ENCODE results near the gene CDK12.
"Not testable (repeated sequence)": the region's sequence is repeated elsewhere in the genome, so short reads cannot be mapped to it uniquely, and the experiment has no call there.

Gene CDK12

GRCh38 chr17:39507511-39507910 lies 46.2 kb downstream of the CDK12 start:
- no peak for DNase-seq (ENCODE audit: low read depth in 2 of 2)

GRCh38 chr17:39508987-39509386 lies 47.7 kb downstream of the CDK12 start:
- DNase-seq (ENCODE audit: low read depth in 2 of 2): no peak

- DNase-seq (ENCODE audit: low read depth in 2 of 2): no peak
Measured at GRCh38 chr17:39513309-39513708, 52.0 kb downstream of the CDK12 start.

GRCh38 chr17:39513915-39514314 lies 52.6 kb downstream of the CDK12 start:
- DNase-seq (ENCODE audit: low read depth in 2 of 2): no peak

GRCh38 chr17:39517224-39517623 lies 55.9 kb downstream of the CDK12 start:
- DNase-seq (ENCODE audit: low read depth in 2 of 2): no peak

GRCh38 chr17:39525801-39526506 lies 64.7 kb downstream of the CDK12 start:
- no peak for DNase-seq (ENCODE audit: low read depth in 2 of 2)

GRCh38 chr17:39527220-39527813 lies 66.0 kb downstream of the CDK12 start:
- DNase-seq (ENCODE audit: low read depth in 2 of 2): no peak

- DNase-seq (ENCODE audit: low read depth in 2 of 2): no peak
Measured at GRCh38 chr17:39529455-39529854, 68.2 kb downstream of the CDK12 start.

- DNase-seq (ENCODE audit: low read depth in 2 of 2): no peak
Measured at GRCh38 chr17:39530513-39530912, 69.2 kb downstream of the CDK12 start.

- DNase-seq (ENCODE audit: low read depth in 2 of 2): no peak
Measured at GRCh38 chr17:39531252-39531651, 70.0 kb downstream of the CDK12 start.

- DNase-seq (ENCODE audit: low read depth in 2 of 2): no peak
Measured at GRCh38 chr17:39533891-39534290, 72.6 kb downstream of the CDK12 start.

GRCh38 chr17:39534768-39535405 lies 73.6 kb downstream of the CDK12 start:
- no peak for DNase-seq (ENCODE audit: low read depth in 2 of 2)

GRCh38 chr17:39536468-39536867 lies 75.2 kb downstream of the CDK12 start:
- DNase-seq (ENCODE audit: low read depth in 2 of 2): no peak

- not testable (repeated sequence) for DNase-seq (ENCODE audit: low read depth in 2 of 2)
Measured at GRCh38 chr17:39537364-39537763, 76.1 kb downstream of the CDK12 start.

GRCh38 chr17:39538866-39539265 lies 77.6 kb downstream of the CDK12 start:
- no peak for DNase-seq (ENCODE audit: low read depth in 2 of 2)

- no peak for DNase-seq (ENCODE audit: low read depth in 2 of 2)
Measured at GRCh38 chr17:39540611-39541010, 79.3 kb downstream of the CDK12 start.

- DNase-seq (ENCODE audit: low read depth in 2 of 2): no peak
Measured at GRCh38 chr17:39541652-39542051, 80.4 kb downstream of the CDK12 start.

GRCh38 chr17:39543176-39543575 lies 81.9 kb downstream of the CDK12 start:
- DNase-seq (ENCODE audit: low read depth in 2 of 2): no peak

GRCh38 chr17:39543664-39544063 lies 82.4 kb downstream of the CDK12 start:
- no peak for DNase-seq (ENCODE audit: low read depth in 2 of 2)

GRCh38 chr17:39544361-39544760 lies 83.1 kb downstream of the CDK12 start:
- DNase-seq (ENCODE audit: low read depth in 2 of 2): not testable (repeated sequence)

- DNase-seq (ENCODE audit: low read depth in 2 of 2): peak; percentile 43 to 50
Measured at GRCh38 chr17:39547713-39548478, 86.6 kb downstream of the CDK12 start.

GRCh38 chr17:39548494-39549225 lies 87.4 kb downstream of the CDK12 start:
- no peak for DNase-seq (ENCODE audit: low read depth in 2 of 2)
